ENCODE results near the gene C3orf49.

Gene C3orf49

GRCh38 chr3:63808633-63809032 is 10.5 kb upstream of the C3orf49 start:
- TF ChIP-seq SPI1 (IDR thresholded peaks at IDR 0.05; ENCODE audit: borderline replicate concordance, low read depth) = no peak
- H3K27me3 ChIP-seq (ENCODE audit: insufficient read depth, poor library complexity, severe bottlenecking) = no peaks in the 10 kb centered on the region
- no peak for DNase-seq (ENCODE audit: low read depth in 1 of 2, low spot score in 1 of 2)

GRCh38 chr3:63809607-63810006 is 9.5 kb upstream of the C3orf49 start:
- no peak for DNase-seq (ENCODE audit: low read depth in 1 of 2, low spot score in 1 of 2)
- no peaks in the 10 kb centered on the region for H3K27me3 ChIP-seq (ENCODE audit: insufficient read depth, poor library complexity, severe bottlenecking)
- no peak overlapping the region for H3K4me3 ChIP-seq (replicated peaks; ENCODE audit: insufficient read depth, low read length)
- H3K27ac ChIP-seq (replicated peaks) = no peak overlapping the region
- no peak for TF ChIP-seq REST (IDR thresholded peaks at IDR 0.05; ENCODE audit: insufficient replicate concordance, low read depth)
- no peak for TF ChIP-seq SPI1 (IDR thresholded peaks at IDR 0.05; ENCODE audit: borderline replicate concordance, low read depth)
- no peak for TF ChIP-seq CTCF (IDR thresholded peaks at IDR 0.05; ENCODE audit: insufficient read depth, low read length)
- TF ChIP-seq GABPA (IDR thresholded peaks at IDR 0.05; ENCODE audit: low read depth) = no peak
- TF ChIP-seq POLR2AphosphoS5 (IDR thresholded peaks at IDR 0.05; ENCODE audit: low read depth) = no peak

More at GRCh38 chr3:63808633-63809032, 10.5 kb upstream of the C3orf49 start:
- no peak overlapping the region for H3K4me3 ChIP-seq (replicated peaks; ENCODE audit: insufficient read depth, low read length)
- H3K27ac ChIP-seq (replicated peaks) = peak overlapping the region; percentile 67

- no peaks in the 10 kb centered on the region for H3K27me3 ChIP-seq (ENCODE audit: insufficient read depth, poor library complexity, severe bottlenecking)
- TF ChIP-seq SPI1 (IDR thresholded peaks at IDR 0.05; ENCODE audit: borderline replicate concordance, low read depth) = no peak
- DNase-seq (ENCODE audit: low read depth in 1 of 2, low spot score in 1 of 2) = peak in 1 of 2 experiments; percentile 8
- no peak overlapping the region for H3K27ac ChIP-seq (replicated peaks)
- H3K4me3 ChIP-seq (replicated peaks; ENCODE audit: insufficient read depth, low read length) = no peak overlapping the region
Observed at GRCh38 chr3:63814237-63814636, 4.9 kb upstream of the C3orf49 start.

- DNase-seq (ENCODE audit: low read depth in 1 of 2, low spot score in 1 of 2) = no peak
- Histone ChIP-seq H3K4me3 (replicated peaks; ENCODE audit: insufficient read depth, low read length) (no peak overlapping the region), H3K27ac (replicated peaks) (no peak overlapping the region), H3K27me3 (ENCODE audit: insufficient read depth, poor library complexity, severe bottlenecking) (no peaks in the 10 kb centered on the region)
- TF ChIP-seq POLR2AphosphoS5 (IDR thresholded peaks at IDR 0.05; ENCODE audit: low read depth) = no peak
- TF ChIP-seq REST (IDR thresholded peaks at IDR 0.05; ENCODE audit: insufficient replicate concordance, low read depth) = no peak
- no peak for TF ChIP-seq SPI1 (IDR thresholded peaks at IDR 0.05; ENCODE audit: borderline replicate concordance, low read depth)
- no peak for TF ChIP-seq GABPA (IDR thresholded peaks at IDR 0.05; ENCODE audit: low read depth)
- TF ChIP-seq CTCF (IDR thresholded peaks at IDR 0.05; ENCODE audit: insufficient read depth, low read length) = no peak
Observed at GRCh38 chr3:63817225-63817624, 1.9 kb upstream of the C3orf49 start.

Measured in HL-60 (cell line).